Natural killer cell (primary cell): ENCODE data around the gene DIAPH2. TPM values are rescaled to one million over a fixed set of nuclear protein-coding genes. Genes with fewer than 3 reads are reported as not detected.
A peak's percentile ranks its signal among the peaks of the same experiment; 100 is the strongest.

Experiments used
- ATAC-seq, 3 donors: fragments of 150-1000 bp in 2 of 3; fragments of 200-7000 bp in 1 of 3; cut with Tn5 transposase; 1 replicate in 1 of 3; 2 replicates in 2 of 3; pipeline ENCODE4 v1.10.0; 2021; ENCODE audit warnings: mild to moderate bottlenecking in 2 of 3, moderate library complexity in 2 of 3
- DNase-seq, 2 donors: peaks; one replicate each; pipeline versions ENCODE4 v3.0.0 to v3.0.0-alpha.2; 2013 to 2021; ENCODE audit warnings: mixed read lengths in 1 of 2
- H3K27ac ChIP-seq: one replicate; pipeline ENCODE4 v1.5.1; 2013; ENCODE audit warnings: mild to moderate bottlenecking, low read length
- H3K27me3 ChIP-seq: one replicate; pipeline ENCODE4 v1.6.1; 2013; ENCODE audit warnings: low read length; ENCODE audit not compliant: control insufficient read depth, insufficient read depth
- H3K36me3 ChIP-seq: one replicate; pipeline ENCODE4 v1.6.1; 2013; ENCODE audit warnings: low read length; ENCODE audit not compliant: control insufficient read depth, insufficient read depth
- H3K4me1 ChIP-seq: one replicate; pipeline ENCODE4 v1.6.1; 2013; ENCODE audit warnings: low read length; ENCODE audit not compliant: control insufficient read depth, insufficient read depth
- H3K4me3 ChIP-seq: one replicate; pipeline ENCODE4 v1.5.1; 2013; ENCODE audit warnings: low read length
- H3K9me3 ChIP-seq: one replicate; pipeline ENCODE4 v1.6.1; 2013; ENCODE audit warnings: low read length; ENCODE audit not compliant: control insufficient read depth, insufficient read depth
- H3K27ac Mint-ChIP-seq, 2 donors: one replicate each; pipeline ENCODE4 v1.8.0; 2022; ENCODE audit warnings: mild to moderate bottlenecking in 2 of 2, mixed read lengths in 2 of 2, moderate library complexity in 1 of 2
- H3K27me3 Mint-ChIP-seq, 2 donors: one replicate each; pipeline ENCODE4 v1.8.0; 2022; ENCODE audit warnings: low read depth in 2 of 2, mixed read lengths in 2 of 2
- H3K36me3 Mint-ChIP-seq: one replicate; pipeline ENCODE4 v1.8.0; 2022; ENCODE audit warnings: mixed read lengths
- H3K4me1 Mint-ChIP-seq, 2 donors: one replicate each; pipeline ENCODE4 v1.8.0; 2022; ENCODE audit warnings: mixed read lengths in 2 of 2
- H3K4me3 Mint-ChIP-seq: one replicate; pipeline ENCODE4 v1.8.0; 2022; ENCODE audit warnings: mild to moderate bottlenecking, moderate library complexity, mixed read lengths
- H3K9me3 Mint-ChIP-seq, 2 donors: one replicate each; pipeline ENCODE4 v1.8.0; 2022; ENCODE audit warnings: mixed read lengths in 2 of 2
- WGBS: methylation state at CpG from one replicate; pipeline ENCODE4 v1.1.7; 2013; ENCODE audit warnings: missing lambda C conversion rate; ENCODE audit not compliant: insufficient coverage; 5-methylcytosine and 5-hydroxymethylcytosine counted together
- intact Hi-C: fragments of 100-400 bp; cut with micrococcal nuclease; formaldehyde crosslinking; loops from one replicate; pipeline ENCODE4 v1.14.2; 2022
- total RNA-seq, 4 donors: library from RNA; stranded (reverse); fragments of 120-200 nt in 1 of 4; gene quantifications; one replicate each; pipeline versions ENCODE4 v1.2.3 to v1.2.4, GENCODE V29; 2013 to 2022
- TF ChIP-seq, protein P1 (sequence below): fragments of 200-600 bp; IDR thresholded peaks from one replicate; pipeline ENCODE4 v1.8.0; 2022; ENCODE audit warnings: antibody characterized with exemption

DIAPH2 gene
- total RNA-seq, 3 donors from 2014 or later (not counting 1 experiment from before 2014, with no cell fraction given), result 17.0 to 18.2 (median 17.0) TPM

DNA sequence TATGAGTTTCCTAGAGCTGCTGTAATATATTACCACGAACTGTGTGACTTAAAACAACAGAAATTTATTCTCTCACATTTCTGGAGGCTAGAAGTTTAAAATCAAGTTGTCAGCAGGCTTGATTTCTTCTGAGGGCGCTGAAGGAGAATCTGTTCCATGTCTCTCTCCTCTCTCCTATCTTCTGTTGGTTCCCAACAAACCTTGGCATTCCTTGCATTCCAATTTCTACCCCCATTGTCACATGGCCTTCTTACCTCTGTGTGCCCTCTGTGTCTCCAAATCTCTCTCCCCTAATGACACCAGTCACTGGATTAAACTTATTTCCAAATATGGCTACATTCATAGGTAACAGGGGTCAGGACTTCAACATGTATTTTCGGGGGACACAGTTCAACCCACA is 871.7 kb downstream of the DIAPH2 start:
- no peaks in the 10 kb centered on the region for H3K9me3 ChIP-seq
- H3K4me1 ChIP-seq, result no peaks in the 10 kb centered on the region
- H3K36me3 ChIP-seq, result no peaks in the 10 kb centered on the region
- no peak for DNase-seq
- no peak overlapping the region for H3K4me3 Mint-ChIP-seq
- H3K36me3 Mint-ChIP-seq, result no peaks in the 10 kb centered on the region
- intact Hi-C loops, result no loop called here
- no peak for ATAC-seq
- H3K9me3 Mint-ChIP-seq, result no peaks in the 10 kb centered on the region
- no peak overlapping the region for H3K27ac Mint-ChIP-seq
- TF ChIP-seq, protein P1, sequence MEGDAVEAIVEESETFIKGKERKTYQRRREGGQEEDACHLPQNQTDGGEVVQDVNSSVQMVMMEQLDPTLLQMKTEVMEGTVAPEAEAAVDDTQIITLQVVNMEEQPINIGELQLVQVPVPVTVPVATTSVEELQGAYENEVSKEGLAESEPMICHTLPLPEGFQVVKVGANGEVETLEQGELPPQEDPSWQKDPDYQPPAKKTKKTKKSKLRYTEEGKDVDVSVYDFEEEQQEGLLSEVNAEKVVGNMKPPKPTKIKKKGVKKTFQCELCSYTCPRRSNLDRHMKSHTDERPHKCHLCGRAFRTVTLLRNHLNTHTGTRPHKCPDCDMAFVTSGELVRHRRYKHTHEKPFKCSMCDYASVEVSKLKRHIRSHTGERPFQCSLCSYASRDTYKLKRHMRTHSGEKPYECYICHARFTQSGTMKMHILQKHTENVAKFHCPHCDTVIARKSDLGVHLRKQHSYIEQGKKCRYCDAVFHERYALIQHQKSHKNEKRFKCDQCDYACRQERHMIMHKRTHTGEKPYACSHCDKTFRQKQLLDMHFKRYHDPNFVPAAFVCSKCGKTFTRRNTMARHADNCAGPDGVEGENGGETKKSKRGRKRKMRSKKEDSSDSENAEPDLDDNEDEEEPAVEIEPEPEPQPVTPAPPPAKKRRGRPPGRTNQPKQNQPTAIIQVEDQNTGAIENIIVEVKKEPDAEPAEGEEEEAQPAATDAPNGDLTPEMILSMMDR, result no peak
- 100% methylated on average over 1 of the region's 3 CpGs for WGBS
- no peaks in the 10 kb centered on the region for H3K27me3 ChIP-seq
- no peak overlapping the region for H3K4me3 ChIP-seq
- H3K4me1 Mint-ChIP-seq, result no peaks in the 10 kb centered on the region
- H3K27ac ChIP-seq, result no peak overlapping the region
- H3K27me3 Mint-ChIP-seq, result peaks cover 0 to 3% of the 10 kb centered on the region in 2 donors

DNA sequence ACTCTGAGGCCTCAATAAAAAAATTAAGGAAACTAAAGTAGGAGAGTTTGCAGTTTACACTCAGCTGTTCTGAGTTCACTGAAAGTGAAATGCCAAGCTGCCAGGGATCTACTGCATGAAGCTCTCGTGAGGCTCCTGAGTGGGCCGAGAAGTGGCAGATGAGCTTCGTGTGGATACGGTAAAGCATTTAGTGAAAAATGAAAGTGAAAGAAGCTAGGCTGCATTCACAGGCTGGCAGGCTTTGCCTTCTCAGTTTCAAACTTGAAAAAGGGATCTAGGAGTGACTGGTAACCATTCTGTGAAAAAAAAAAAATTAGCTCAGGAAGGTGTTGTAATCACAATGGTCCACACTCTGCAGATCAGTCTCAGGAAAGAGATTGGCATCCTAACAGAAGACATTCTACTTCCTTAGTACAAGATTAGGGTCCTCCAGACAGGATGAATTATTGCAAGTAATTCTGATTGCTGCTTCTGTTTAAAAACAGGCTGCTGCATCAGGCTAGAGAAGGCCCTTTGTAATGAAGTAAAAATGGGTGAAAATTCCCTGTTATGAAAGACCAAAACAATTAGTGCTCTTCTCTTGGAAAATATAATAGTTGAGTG is 879.0 kb downstream of the DIAPH2 start:
- TF ChIP-seq, protein P1, result no peak
- Histone ChIP-seq H3K27me3 (no peaks in the 10 kb centered on the region), H3K27ac (peak overlapping the region; percentile 72), H3K36me3 (no peaks in the 10 kb centered on the region), H3K4me1 (no peaks in the 10 kb centered on the region), H3K4me3 (peak overlapping the region; percentile 20), H3K9me3 (no peaks in the 10 kb centered on the region)
- intact Hi-C loops, result no loop called here
- peak overlapping the region; percentile 83 for H3K4me3 Mint-ChIP-seq
- DNase-seq (peak; percentile 14 to 70), ATAC-seq (peak; percentile 93 to 98 (median 96))
- no peaks in the 10 kb centered on the region for H3K36me3 Mint-ChIP-seq
- H3K27me3 Mint-ChIP-seq, result no peaks in the 10 kb centered on the region
- H3K9me3 Mint-ChIP-seq, result no peaks in the 10 kb centered on the region
- WGBS, result 0% methylated on average over 4 of the region's 4 CpGs
- peaks cover 6 to 12% of the 10 kb centered on the region in 2 donors for H3K4me1 Mint-ChIP-seq
- peak overlapping the region; percentile 92 to 93 for H3K27ac Mint-ChIP-seq

- TF ChIP-seq, protein P1, result no peak
- H3K9me3 Mint-ChIP-seq, result no peaks in the 10 kb centered on the region
- H3K4me3 Mint-ChIP-seq, result peak overlapping the region; percentile 83
- H3K27ac Mint-ChIP-seq, result peak overlapping the region; percentile 92 to 93
- no peaks in the 10 kb centered on the region for H3K9me3 ChIP-seq
- H3K36me3 ChIP-seq, result no peaks in the 10 kb centered on the region
- no CpG with 5 or more reads among the region's 2 CpGs for WGBS
- ATAC-seq (no peak), DNase-seq (peak in 1 of 2 donors; percentile 2)
- H3K27me3 Mint-ChIP-seq, result no peaks in the 10 kb centered on the region
- no peaks in the 10 kb centered on the region for H3K4me1 ChIP-seq
- intact Hi-C loops, result no loop called here
- H3K27ac ChIP-seq, result peak overlapping the region; percentile 72
- no peak overlapping the region for H3K4me3 ChIP-seq
- H3K36me3 Mint-ChIP-seq, result no peaks in the 10 kb centered on the region
- H3K4me1 Mint-ChIP-seq, result peaks cover 6 to 12% of the 10 kb centered on the region in 2 donors
- H3K27me3 ChIP-seq, result no peaks in the 10 kb centered on the region
These were observed 879.9 kb downstream of the DIAPH2 start for GRCh38 chrX:97564496-97564895.

- no peaks in the 10 kb centered on the region for H3K36me3 Mint-ChIP-seq
- Histone ChIP-seq H3K27me3 (no peaks in the 10 kb centered on the region), H3K4me3 (no peak overlapping the region), H3K27ac (no peak overlapping the region), H3K36me3 (no peaks in the 10 kb centered on the region), H3K9me3 (no peaks in the 10 kb centered on the region), H3K4me1 (no peaks in the 10 kb centered on the region)
- H3K27ac Mint-ChIP-seq, result no peak overlapping the region
- H3K4me3 Mint-ChIP-seq, result no peak overlapping the region
- no peak for ATAC-seq
- 100% methylated on average over 2 of the region's 5 CpGs for WGBS
- H3K4me1 Mint-ChIP-seq, result no peaks in the 10 kb centered on the region
- DNase-seq, result no peak
- TF ChIP-seq, protein P1, result no peak
- H3K9me3 Mint-ChIP-seq, result no peaks in the 10 kb centered on the region
- intact Hi-C loops, result no loop called here
- no peaks in the 10 kb centered on the region for H3K27me3 Mint-ChIP-seq
These were observed 902.5 kb downstream of the DIAPH2 start for GRCh38 chrX:97587171-97587570.
